Measurements from ENCODE around the gene GRIK2. TPM values are rescaled to one million over a fixed set of nuclear protein-coding genes. Genes with fewer than 3 reads are reported as not detected.

The GRIK2 gene
- total RNA-seq, 1 experiment from 2014 or later, result 6.6 TPM

DNA sequence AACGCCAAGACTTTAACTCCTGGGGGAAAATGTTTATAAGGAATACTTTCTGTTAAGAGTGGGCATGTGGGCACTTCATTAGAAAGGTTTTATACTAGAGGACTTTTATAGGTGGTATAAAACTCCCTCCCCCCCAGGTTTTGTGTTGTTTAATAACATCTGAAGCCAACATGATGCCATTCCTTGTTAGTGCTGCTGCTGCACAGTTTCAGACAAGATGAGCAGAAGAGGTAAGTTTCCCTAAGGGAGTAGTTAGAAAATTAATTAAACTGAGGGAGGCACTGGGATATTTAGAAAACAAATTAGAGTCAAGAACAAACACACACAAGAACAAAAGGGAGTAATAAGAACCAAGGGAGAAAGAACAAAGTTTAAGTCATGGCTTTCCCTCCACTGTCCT lies 362.4 kb downstream of the GRIK2 start:
- no peaks in the 10 kb centered on the region for H3K9me3 ChIP-seq (ENCODE audit: control insufficient read depth, insufficient read depth, low read depth, low read length)
- in situ Hi-C loops (cut with HindIII; ENCODE audit: low pct_unique_long_range_greater_than_20kb, low sequenced_read_pairs) (no loop called here), intact Hi-C loops (cut with micrococcal nuclease; ENCODE audit: unreplicated experiment) (no loop called here)
- ChIA-PET POLR2A (no interaction called here), CTCF (no interaction called here)
- TF ChIP-seq TCF7L2 (IDR thresholded peaks at IDR 0.05; ENCODE audit: low read depth, low read length), result no peak
- TF ChIP-seq SIN3A (IDR thresholded peaks at IDR 0.05; ENCODE audit: borderline replicate concordance, insufficient read depth, low read depth, low read length), result no peak
- TF ChIP-seq POLR2AphosphoS5 (IDR thresholded peaks at IDR 0.05; ENCODE audit: low read depth, low read length), result no peak
- no peak for TF ChIP-seq CTCF (IDR thresholded peaks at IDR 0.05)
- TF ChIP-seq REST (IDR thresholded peaks at IDR 0.05; ENCODE audit: insufficient read depth in 1 of 2, low read depth in 2 of 2, low read length in 1 of 2), result no peak
- no peak overlapping the region for H3K27ac ChIP-seq (ENCODE audit: low read length)
- BruUV-seq (replicated peaks), result no TSS peak
- H3K36me3 ChIP-seq (ENCODE audit: control insufficient read depth, insufficient read depth, low read length), result no peaks in the 10 kb centered on the region
- ATAC-seq (no peak), DNase-seq (ENCODE audit: low read depth, low spot score) (no peak)
- H3K4me1 ChIP-seq (ENCODE audit: control insufficient read depth, insufficient read depth, low read length), result no peaks in the 10 kb centered on the region
- H3K4me3 ChIP-seq (ENCODE audit: low read depth in 2 of 2, low read length in 2 of 2), result no peak overlapping the region
- H3K27me3 ChIP-seq (ENCODE audit: control insufficient read depth, insufficient read depth, low read length), result no peaks in the 10 kb centered on the region

GRCh38 chr6:101758368-101758767 lies 364.9 kb downstream of the GRIK2 start:
- Histone ChIP-seq H3K4me3 (ENCODE audit: low read depth in 2 of 2, low read length in 2 of 2) (no peak overlapping the region), H3K27ac (ENCODE audit: low read length) (no peak overlapping the region), H3K27me3 (ENCODE audit: control insufficient read depth, insufficient read depth, low read length) (no peaks in the 10 kb centered on the region), H3K36me3 (ENCODE audit: control insufficient read depth, insufficient read depth, low read length) (no peaks in the 10 kb centered on the region), H3K9me3 (ENCODE audit: control insufficient read depth, insufficient read depth, low read depth, low read length) (no peaks in the 10 kb centered on the region), H3K4me1 (ENCODE audit: control insufficient read depth, insufficient read depth, low read length) (no peaks in the 10 kb centered on the region)
- in situ Hi-C loops (cut with HindIII; ENCODE audit: low pct_unique_long_range_greater_than_20kb, low sequenced_read_pairs), result no loop called here
- TF ChIP-seq SIN3A (IDR thresholded peaks at IDR 0.05; ENCODE audit: borderline replicate concordance, insufficient read depth, low read depth, low read length) (no peak), TCF7L2 (IDR thresholded peaks at IDR 0.05; ENCODE audit: low read depth, low read length) (no peak), CTCF (IDR thresholded peaks at IDR 0.05) (no peak), REST (IDR thresholded peaks at IDR 0.05; ENCODE audit: insufficient read depth in 1 of 2, low read depth in 2 of 2, low read length in 1 of 2) (no peak), POLR2AphosphoS5 (IDR thresholded peaks at IDR 0.05; ENCODE audit: low read depth, low read length) (no peak)
- DNase-seq (ENCODE audit: low read depth, low spot score), result no peak
- ChIA-PET POLR2A (no interaction called here), CTCF (no interaction called here)
- intact Hi-C loops (cut with micrococcal nuclease; ENCODE audit: unreplicated experiment), result no loop called here
- no TSS peak for BruUV-seq (replicated peaks)
- no peak for ATAC-seq
